ENCODE results near the gene GRM3.

GRM3 gene

GRCh38 chr7:86790383-86790782 lies 146.7 kb downstream of the GRM3 start:
- no peak for DNase-seq

GRCh38 chr7:86792260-86792659 lies 148.6 kb downstream of the GRM3 start:
- no peak for DNase-seq

- no peak for DNase-seq
These were observed 149.4 kb downstream of the GRM3 start for GRCh38 chr7:86793136-86793535.

- DNase-seq, result no peak
These were observed 171.1 kb downstream of the GRM3 start for GRCh38 chr7:86814661-86815379.

GRCh38 chr7:86815556-86815955 lies 171.8 kb downstream of the GRM3 start:
- no peak for DNase-seq

- no peak for DNase-seq
These were observed 175.2 kb downstream of the GRM3 start for GRCh38 chr7:86818903-86819302.

- no peak for DNase-seq
These were observed 180.1 kb downstream of the GRM3 start for GRCh38 chr7:86823769-86824168.

GRCh38 chr7:86825264-86825663 lies 181.6 kb downstream of the GRM3 start:
- no peak for DNase-seq

- no peak for DNase-seq
These were observed 183.2 kb downstream of the GRM3 start for GRCh38 chr7:86826948-86827347.

GRCh38 chr7:86833360-86833759 lies 189.7 kb downstream of the GRM3 start:
- no peak for DNase-seq

GRCh38 chr7:86837235-86837634 lies 193.5 kb downstream of the GRM3 start:
- DNase-seq, result no peak

- no peak for DNase-seq
These were observed 200.9 kb downstream of the GRM3 start for GRCh38 chr7:86844608-86845007.

GRCh38 chr7:86846494-86847190 lies 202.9 kb downstream of the GRM3 start:
- DNase-seq, result no peak

- DNase-seq, result no peak
These were observed 204.5 kb downstream of the GRM3 start for GRCh38 chr7:86848226-86848625.

GRCh38 chr7:86851566-86851965 lies 207.9 kb downstream of the GRM3 start:
- no peak for DNase-seq

- DNase-seq, result no peak
These were observed 219.7 kb downstream of the GRM3 start for GRCh38 chr7:86863452-86863851.

- no peak for DNase-seq
These were observed 223.6 kb downstream of the GRM3 start for GRCh38 chr7:86867163-86867762.

GRCh38 chr7:86876146-86876545 lies 232.4 kb downstream of the GRM3 start:
- no peak for DNase-seq

GRCh38 chr7:86884152-86884551 lies 240.4 kb downstream of the GRM3 start:
- DNase-seq, result no peak

- no peak for DNase-seq
These were observed 245.8 kb downstream of the GRM3 start for GRCh38 chr7:86889501-86889900.

GRCh38 chr7:86898171-86898570 lies 254.5 kb downstream of the GRM3 start:
- no peak for DNase-seq

- no peak for DNase-seq
These were observed 257.2 kb downstream of the GRM3 start for GRCh38 chr7:86900886-86901285.

- no peak for DNase-seq
These were observed 261.5 kb downstream of the GRM3 start for GRCh38 chr7:86904949-86905834.
